ENCODE results near the gene TMEM92.

Gene TMEM92

GRCh38 chr17:50329716-50330115 lies 55.5 kb downstream of the TMEM92 start:
- DNase-seq, result no peak

- no peak for DNase-seq
Measured at GRCh38 chr17:50330151-50330775, 56.0 kb downstream of the TMEM92 start.

Measured in activated CD4-positive, alpha-beta T cell treated with anti-CD3 and anti-CD28 coated beads, Interleukin-10, Interleukin-2, amounts not matched to agents 100 ng/mL and 50 ng/mL, durations not matched to agents 16 hours and 8 hours (primary cell).